Measurements from ENCODE around the gene CYP3A5. TPM values are rescaled to one million over a fixed set of nuclear protein-coding genes. Genes with fewer than 3 reads are reported as not detected.

The CYP3A5 gene
- total and polyA plus RNA-seq, 2 of the 4 experiments (the other 2 are of a cell fraction), result not detected

DNA sequence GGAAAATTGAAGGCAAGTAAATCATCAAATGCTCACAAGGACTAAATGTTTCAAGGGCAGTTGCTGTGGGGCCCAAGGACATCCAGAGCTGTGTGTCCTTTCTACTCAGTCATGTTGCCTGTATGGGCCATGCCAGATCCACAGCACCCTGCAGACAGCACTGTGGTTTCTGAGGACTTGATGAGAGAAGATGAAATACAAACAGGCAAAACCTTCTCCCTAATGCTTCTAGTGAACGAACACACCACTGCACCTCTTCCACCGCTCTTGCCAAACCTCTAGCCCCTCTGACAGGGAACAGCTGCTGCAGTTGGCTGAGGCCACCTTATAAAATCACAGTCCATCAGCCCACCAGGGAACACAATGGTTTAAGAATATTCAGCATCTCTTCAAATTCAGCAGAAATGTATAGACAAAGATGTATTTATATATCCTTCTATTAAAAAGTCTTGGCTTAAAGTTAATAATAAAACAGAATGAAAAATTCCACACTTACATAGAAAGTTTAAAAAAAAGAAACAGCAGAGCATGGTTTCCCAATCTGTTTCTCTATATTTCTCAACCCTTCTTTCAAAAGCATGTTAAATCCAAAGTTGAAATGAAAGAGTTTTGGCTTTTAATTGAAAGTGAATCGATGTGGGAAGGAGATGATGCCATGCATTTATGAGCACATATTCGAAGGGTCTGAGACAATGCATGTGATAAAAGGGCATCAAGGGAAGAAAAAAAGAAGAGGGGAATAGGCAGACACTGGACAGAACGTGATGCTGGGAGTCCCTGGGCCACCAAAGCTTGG is 41.2 kb upstream of the CYP3A5 start:
- Histone ChIP-seq H3K4me1 (ENCODE audit: control insufficient read depth, insufficient read depth, low read length) (no peaks in the 10 kb centered on the region), H2AK5ac (ENCODE audit: low read depth, low read length) (no peak overlapping the region), H3K27me3 (ENCODE audit: control insufficient read depth, insufficient read depth, low read length) (peaks cover 2% of the 10 kb centered on the region), H3K4me3 (ENCODE audit: insufficient read depth, low read depth, low read length) (no peak overlapping the region), H4K5ac (ENCODE audit: low read depth, low read length) (no peak overlapping the region), H2BK120ac (ENCODE audit: low read depth, low read length) (no peak overlapping the region), H2BK15ac (ENCODE audit: low read depth, low read length) (no peak overlapping the region), H3K4ac (ENCODE audit: low read depth, low read length) (no peak overlapping the region), H3K79me1 (ENCODE audit: low read depth in 1 of 2, low read length in 2 of 2) (no peaks in the 10 kb centered on the region), H2AK9ac (replicated peaks; ENCODE audit: low read depth, low read length, poor library complexity) (no peak overlapping the region), H3K9ac (ENCODE audit: low read depth, low read length) (no peak overlapping the region), H2AFZ (replicated peaks; ENCODE audit: low read length, poor library complexity) (no peak overlapping the region), H3K4me2 (ENCODE audit: low read depth, low read length) (no peak overlapping the region), H3K9me3 (ENCODE audit: control insufficient read depth, insufficient read depth, low read length) (no peaks in the 10 kb centered on the region), H3K14ac (replicated peaks; ENCODE audit: low read depth, low read length) (no peak overlapping the region), H4K91ac (ENCODE audit: insufficient read depth, low read depth, low read length) (no peak overlapping the region), H2BK5ac (ENCODE audit: low read depth, low read length, poor library complexity, severe bottlenecking) (no peak overlapping the region), H4K20me1 (ENCODE audit: insufficient read depth, low read length) (no peaks in the 10 kb centered on the region), H4K8ac (ENCODE audit: low read depth in 2 of 2, low read length in 2 of 2) (no peak overlapping the region), H3K9me1 (ENCODE audit: insufficient read depth, low read length) (no peaks in the 10 kb centered on the region), H3K18ac (ENCODE audit: low read depth, low read length) (no peak overlapping the region), H3K56ac (ENCODE audit: extremely low read depth, insufficient read depth, low read length) (no peak overlapping the region), H2BK20ac (ENCODE audit: low read depth, low read length) (no peak overlapping the region), H3K36me3 (ENCODE audit: control insufficient read depth, insufficient read depth, low read length) (no peaks in the 10 kb centered on the region), H3K27ac (ENCODE audit: insufficient read depth, low read length) (no peak overlapping the region), H3K23ac (ENCODE audit: low read depth, low read length) (no peak overlapping the region)
- no TSS peak for BruUV-seq (replicated peaks)
- POLR2A ChIA-PET (ENCODE audit: unreplicated experiment), result no interaction called here
- CTCF ChIA-PET, result no interaction called here
- intact Hi-C loops (cut with micrococcal nuclease) (no loop called here), dilution Hi-C loops (cut with HindIII; ENCODE audit: low sequenced_read_pairs, unreplicated experiment) (no loop called here), in situ Hi-C loops (cut with MboI; ENCODE audit: low sequenced_read_pairs) (no loop called here)
- TF ChIP-seq MAFK (IDR thresholded peaks at IDR 0.05; ENCODE audit: low read depth, low read length), result no peak
- TF ChIP-seq RAD21 (IDR thresholded peaks at IDR 0.05; ENCODE audit: low read length), result no peak
- no peak for TF ChIP-seq NFE2L2 (IDR thresholded peaks at IDR 0.05; ENCODE audit: low read depth, low read length)
- no peak for TF ChIP-seq FOS (IDR thresholded peaks at IDR 0.05; ENCODE audit: low read depth, low read length)
- TF ChIP-seq MXI1 (IDR thresholded peaks at IDR 0.05; ENCODE audit: borderline replicate concordance, low read depth, low read length), result no peak
- TF ChIP-seq, protein P1, sequence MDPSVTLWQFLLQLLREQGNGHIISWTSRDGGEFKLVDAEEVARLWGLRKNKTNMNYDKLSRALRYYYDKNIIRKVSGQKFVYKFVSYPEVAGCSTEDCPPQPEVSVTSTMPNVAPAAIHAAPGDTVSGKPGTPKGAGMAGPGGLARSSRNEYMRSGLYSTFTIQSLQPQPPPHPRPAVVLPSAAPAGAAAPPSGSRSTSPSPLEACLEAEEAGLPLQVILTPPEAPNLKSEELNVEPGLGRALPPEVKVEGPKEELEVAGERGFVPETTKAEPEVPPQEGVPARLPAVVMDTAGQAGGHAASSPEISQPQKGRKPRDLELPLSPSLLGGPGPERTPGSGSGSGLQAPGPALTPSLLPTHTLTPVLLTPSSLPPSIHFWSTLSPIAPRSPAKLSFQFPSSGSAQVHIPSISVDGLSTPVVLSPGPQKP (IDR thresholded peaks at IDR 0.05; ENCODE audit: borderline replicate concordance, low read depth, low read length), result no peak
- no peak for TF ChIP-seq SMC3 (IDR thresholded peaks at IDR 0.05; ENCODE audit: low read depth, low read length)
- TF ChIP-seq POLR2A (IDR thresholded peaks at IDR 0.05; ENCODE audit: low read depth, low read length), result no peak
- TF ChIP-seq, protein P2, sequence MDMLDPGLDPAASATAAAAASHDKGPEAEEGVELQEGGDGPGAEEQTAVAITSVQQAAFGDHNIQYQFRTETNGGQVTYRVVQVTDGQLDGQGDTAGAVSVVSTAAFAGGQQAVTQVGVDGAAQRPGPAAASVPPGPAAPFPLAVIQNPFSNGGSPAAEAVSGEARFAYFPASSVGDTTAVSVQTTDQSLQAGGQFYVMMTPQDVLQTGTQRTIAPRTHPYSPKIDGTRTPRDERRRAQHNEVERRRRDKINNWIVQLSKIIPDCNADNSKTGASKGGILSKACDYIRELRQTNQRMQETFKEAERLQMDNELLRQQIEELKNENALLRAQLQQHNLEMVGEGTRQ (IDR thresholded peaks at IDR 0.05; ENCODE audit: low read depth, low read length), result no peak
- TF ChIP-seq MAZ (IDR thresholded peaks at IDR 0.05; ENCODE audit: borderline replicate concordance, low read depth, low read length), result no peak
- no peak for TF ChIP-seq BHLHE40 (IDR thresholded peaks at IDR 0.05; ENCODE audit: low read depth, low read length)
- TF ChIP-seq CHD1 (IDR thresholded peaks at IDR 0.05; ENCODE audit: low read depth, low read length), result no peak
- no peak for TF ChIP-seq RCOR1 (IDR thresholded peaks at IDR 0.05; ENCODE audit: insufficient replicate concordance, low read length)
- no peak for TF ChIP-seq CEBPB (IDR thresholded peaks at IDR 0.05; ENCODE audit: low read depth, low read length)
- TF ChIP-seq, protein P3, sequence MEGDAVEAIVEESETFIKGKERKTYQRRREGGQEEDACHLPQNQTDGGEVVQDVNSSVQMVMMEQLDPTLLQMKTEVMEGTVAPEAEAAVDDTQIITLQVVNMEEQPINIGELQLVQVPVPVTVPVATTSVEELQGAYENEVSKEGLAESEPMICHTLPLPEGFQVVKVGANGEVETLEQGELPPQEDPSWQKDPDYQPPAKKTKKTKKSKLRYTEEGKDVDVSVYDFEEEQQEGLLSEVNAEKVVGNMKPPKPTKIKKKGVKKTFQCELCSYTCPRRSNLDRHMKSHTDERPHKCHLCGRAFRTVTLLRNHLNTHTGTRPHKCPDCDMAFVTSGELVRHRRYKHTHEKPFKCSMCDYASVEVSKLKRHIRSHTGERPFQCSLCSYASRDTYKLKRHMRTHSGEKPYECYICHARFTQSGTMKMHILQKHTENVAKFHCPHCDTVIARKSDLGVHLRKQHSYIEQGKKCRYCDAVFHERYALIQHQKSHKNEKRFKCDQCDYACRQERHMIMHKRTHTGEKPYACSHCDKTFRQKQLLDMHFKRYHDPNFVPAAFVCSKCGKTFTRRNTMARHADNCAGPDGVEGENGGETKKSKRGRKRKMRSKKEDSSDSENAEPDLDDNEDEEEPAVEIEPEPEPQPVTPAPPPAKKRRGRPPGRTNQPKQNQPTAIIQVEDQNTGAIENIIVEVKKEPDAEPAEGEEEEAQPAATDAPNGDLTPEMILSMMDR (conservative IDR thresholded peaks at IDR 0.05; ENCODE audit: low read depth, low read length), result no peak
- TF ChIP-seq RFX5 (IDR thresholded peaks at IDR 0.05; ENCODE audit: low read depth, low read length), result no peak
- DNase-seq (no peak), ATAC-seq (ENCODE audit: low read depth) (no peak)
- 11% methylated on average over 3 of the region's 5 CpGs; no CpG with 5 or more reads in 1 of the 2 experiments for WGBS, 2 experiments (ENCODE audit: extremely low coverage in 2 of 2, insufficient read length in 1 of 2)

All from IMR-90 (cell line).